Glutamatergic neuron (in vitro differentiated cells): ENCODE data around the gene PIGN. TPM values are rescaled to one million over a fixed set of nuclear protein-coding genes. Genes with fewer than 3 reads are reported as not detected.

Source experiments
- DNase-seq: peaks from one replicate; pipeline ENCODE4 v3.0.0; 2022
- H3K27ac Mint-ChIP-seq: one replicate; pipeline ENCODE4 v1.8.0; 2020; ENCODE audit warnings: mild to moderate bottlenecking, mixed read lengths, inconsistent platforms; ENCODE audit not compliant: unreplicated experiment
- H3K27me3 Mint-ChIP-seq: one replicate; pipeline ENCODE4 v1.8.0; 2020; ENCODE audit warnings: mild to moderate bottlenecking, moderate library complexity, mixed read lengths, inconsistent platforms; ENCODE audit not compliant: unreplicated experiment
- H3K36me3 Mint-ChIP-seq: one replicate; pipeline ENCODE4 v1.8.0; 2020; ENCODE audit warnings: mild to moderate bottlenecking, mixed read lengths, inconsistent platforms; ENCODE audit not compliant: unreplicated experiment
- H3K4me1 Mint-ChIP-seq: one replicate; pipeline ENCODE4 v1.8.0; 2020; ENCODE audit warnings: mild to moderate bottlenecking, low read depth, mixed read lengths, inconsistent platforms; ENCODE audit not compliant: unreplicated experiment
- H3K4me3 Mint-ChIP-seq: one replicate; pipeline ENCODE4 v1.8.0; 2020; ENCODE audit warnings: mild to moderate bottlenecking, mixed read lengths, inconsistent platforms; ENCODE audit not compliant: unreplicated experiment
- H3K9me3 Mint-ChIP-seq: one replicate; pipeline ENCODE4 v1.8.0; 2020; ENCODE audit warnings: mild to moderate bottlenecking, moderate library complexity, mixed read lengths, inconsistent platforms; ENCODE audit not compliant: unreplicated experiment
- CTCF ChIP-seq: fragments of 200-600 bp; sonication (generic); IDR thresholded peaks from one replicate; pipeline ENCODE4 v1.5.0; 2021; ENCODE audit not compliant: partially characterized antibody, unreplicated experiment
- total RNA-seq: library from RNA; stranded (reverse); fragmentation: NEBNext Ultra II Directional; extraction: Animal tissue kit (Norgen Biotek cat#: 25700); gene quantifications from one replicate; pipeline ENCODE4 v1.2.1, GENCODE V29; 2021; ENCODE audit not compliant: unreplicated experiment

The PIGN gene
- total RNA-seq, 1 donor from 2014 or later, result 10.2 TPM

GRCh38 chr18:62196980-62197379, 10.1 kb upstream of the PIGN start:
- H3K4me3 Mint-ChIP-seq, result no peak overlapping the region
- H3K27me3 Mint-ChIP-seq, result no peaks in the 10 kb centered on the region
- no peak for TF ChIP-seq CTCF
- H3K27ac Mint-ChIP-seq, result no peak overlapping the region
- H3K9me3 Mint-ChIP-seq, result no peaks in the 10 kb centered on the region
- DNase-seq, result no peak
- H3K4me1 Mint-ChIP-seq, result no peaks in the 10 kb centered on the region
- H3K36me3 Mint-ChIP-seq, result peaks cover 4% of the 10 kb centered on the region

GRCh38 chr18:62196079-62196478, 9.2 kb upstream of the PIGN start:
- TF ChIP-seq CTCF, result peak; percentile 18
- Mint-ChIP-seq H3K9me3 (no peaks in the 10 kb centered on the region), H3K36me3 (peaks cover 4% of the 10 kb centered on the region), H3K27me3 (no peaks in the 10 kb centered on the region), H3K27ac (no peak overlapping the region), H3K4me1 (peaks cover 3% of the 10 kb centered on the region), H3K4me3 (no peak overlapping the region)
- DNase-seq, result no peak

GRCh38 chr18:62189208-62189607, 2.4 kb upstream of the PIGN start:
- no peak for DNase-seq
- Mint-ChIP-seq H3K4me1 (peaks cover 16% of the 10 kb centered on the region), H3K36me3 (peaks cover 4% of the 10 kb centered on the region), H3K4me3 (peak overlapping the region; percentile 95), H3K27me3 (peaks cover 11% of the 10 kb centered on the region), H3K27ac (no peak overlapping the region), H3K9me3 (peaks cover 11% of the 10 kb centered on the region)
- no peak for TF ChIP-seq CTCF

GRCh38 chr18:62187543-62188510, 971 bp upstream of the PIGN start:
- H3K36me3 Mint-ChIP-seq, result peaks cover 4% of the 10 kb centered on the region

More at GRCh38 chr18:62187543-62188510, 971 bp upstream of the PIGN start:
- Mint-ChIP-seq H3K4me3 (peak overlapping the region; percentile 95), H3K9me3 (peaks cover 11% of the 10 kb centered on the region), H3K4me1 (peaks cover 16% of the 10 kb centered on the region), H3K27me3 (peaks cover 11% of the 10 kb centered on the region), H3K27ac (peak overlapping the region; percentile 98)
- DNase-seq, result peak; percentile 70
- no peak for TF ChIP-seq CTCF
